ENCODE data around the gene UTRN.

The UTRN gene

GRCh38 chr6:144264270-144265060 is 20.7 kb upstream of the UTRN start:
- no peaks in the 10 kb centered on the region for H3K9me3 ChIP-seq (ENCODE audit: control insufficient read depth, insufficient read depth, low read length)
- H3K36me3 ChIP-seq (ENCODE audit: control insufficient read depth, insufficient read depth, low read length): no peaks in the 10 kb centered on the region
- H3K4me1 ChIP-seq (ENCODE audit: control insufficient read depth, insufficient read depth, low read length): peaks cover 40% of the 10 kb centered on the region
- no peaks in the 10 kb centered on the region for H3K27me3 ChIP-seq (ENCODE audit: control insufficient read depth, insufficient read depth, low read length)
- H3K4me3 ChIP-seq (ENCODE audit: low read depth, low read length): peak overlapping the region; percentile 45; the same call in 1 of the 2 replicates
- H3K9ac ChIP-seq (ENCODE audit: low read depth, low read length): no peak overlapping the region
- peak overlapping the region; percentile 96 for H3K27ac ChIP-seq (ENCODE audit: low read depth, low read length)

GRCh38 chr6:144265061-144265357 is 20.1 kb upstream of the UTRN start:
- Histone ChIP-seq H3K27ac (ENCODE audit: low read depth, low read length) (peak overlapping the region; percentile 96), H3K4me1 (ENCODE audit: control insufficient read depth, insufficient read depth, low read length) (peaks cover 40% of the 10 kb centered on the region), H3K4me3 (ENCODE audit: low read depth, low read length) (peak overlapping the region; percentile 45), H3K36me3 (ENCODE audit: control insufficient read depth, insufficient read depth, low read length) (no peaks in the 10 kb centered on the region), H3K9ac (ENCODE audit: low read depth, low read length) (no peak overlapping the region), H3K27me3 (ENCODE audit: control insufficient read depth, insufficient read depth, low read length) (no peaks in the 10 kb centered on the region), H3K9me3 (ENCODE audit: control insufficient read depth, insufficient read depth, low read length) (no peaks in the 10 kb centered on the region)

GRCh38 chr6:144265390-144265789 is 19.7 kb upstream of the UTRN start:
- Histone ChIP-seq H3K4me1 (ENCODE audit: control insufficient read depth, insufficient read depth, low read length) (peaks cover 39% of the 10 kb centered on the region), H3K27ac (ENCODE audit: low read depth, low read length) (peak overlapping the region; percentile 96), H3K27me3 (ENCODE audit: control insufficient read depth, insufficient read depth, low read length) (no peaks in the 10 kb centered on the region), H3K9ac (ENCODE audit: low read depth, low read length) (peak overlapping the region; percentile 29; the same call in 1 of the 2 replicates), H3K36me3 (ENCODE audit: control insufficient read depth, insufficient read depth, low read length) (no peaks in the 10 kb centered on the region), H3K4me3 (ENCODE audit: low read depth, low read length) (peak overlapping the region; percentile 45), H3K9me3 (ENCODE audit: control insufficient read depth, insufficient read depth, low read length) (no peaks in the 10 kb centered on the region)

- Histone ChIP-seq H3K36me3 (ENCODE audit: control insufficient read depth, insufficient read depth, low read length) (no peaks in the 10 kb centered on the region), H3K27me3 (ENCODE audit: control insufficient read depth, insufficient read depth, low read length) (no peaks in the 10 kb centered on the region), H3K9ac (ENCODE audit: low read depth, low read length) (peak overlapping the region; percentile 29; the same call in 1 of the 2 replicates), H3K4me3 (ENCODE audit: low read depth, low read length) (peak overlapping the region; percentile 45; the same call in 1 of the 2 replicates), H3K9me3 (ENCODE audit: control insufficient read depth, insufficient read depth, low read length) (no peaks in the 10 kb centered on the region), H3K4me1 (ENCODE audit: control insufficient read depth, insufficient read depth, low read length) (peaks cover 32% of the 10 kb centered on the region), H3K27ac (ENCODE audit: low read depth, low read length) (peak overlapping the region; percentile 96)
Observed at GRCh38 chr6:144266091-144266649, 19.0 kb upstream of the UTRN start.

GRCh38 chr6:144268794-144269349 is 16.3 kb upstream of the UTRN start:
- Histone ChIP-seq H3K27me3 (ENCODE audit: control insufficient read depth, insufficient read depth, low read length) (no peaks in the 10 kb centered on the region), H3K4me1 (ENCODE audit: control insufficient read depth, insufficient read depth, low read length) (peaks cover 29% of the 10 kb centered on the region), H3K9me3 (ENCODE audit: control insufficient read depth, insufficient read depth, low read length) (no peaks in the 10 kb centered on the region), H3K4me3 (ENCODE audit: low read depth, low read length) (no peak overlapping the region), H3K27ac (ENCODE audit: low read depth, low read length) (no peak overlapping the region), H3K36me3 (ENCODE audit: control insufficient read depth, insufficient read depth, low read length) (no peaks in the 10 kb centered on the region), H3K9ac (ENCODE audit: low read depth, low read length) (no peak overlapping the region)

GRCh38 chr6:144277174-144277573 is 8.0 kb upstream of the UTRN start:
- no peak overlapping the region for H3K27ac ChIP-seq (ENCODE audit: low read depth, low read length)
- H3K4me3 ChIP-seq (ENCODE audit: low read depth, low read length): no peak overlapping the region
- no peak overlapping the region for H3K9ac ChIP-seq (ENCODE audit: low read depth, low read length)
- H3K27me3 ChIP-seq (ENCODE audit: control insufficient read depth, insufficient read depth, low read length): no peaks in the 10 kb centered on the region
- H3K9me3 ChIP-seq (ENCODE audit: control insufficient read depth, insufficient read depth, low read length): no peaks in the 10 kb centered on the region
- H3K4me1 ChIP-seq (ENCODE audit: control insufficient read depth, insufficient read depth, low read length): peaks cover 29% of the 10 kb centered on the region
- H3K36me3 ChIP-seq (ENCODE audit: control insufficient read depth, insufficient read depth, low read length): no peaks in the 10 kb centered on the region

GRCh38 chr6:144277605-144278227 is 7.4 kb upstream of the UTRN start:
- H3K9ac ChIP-seq (ENCODE audit: low read depth, low read length): no peak overlapping the region
- H3K27ac ChIP-seq (ENCODE audit: low read depth, low read length): no peak overlapping the region
- no peaks in the 10 kb centered on the region for H3K36me3 ChIP-seq (ENCODE audit: control insufficient read depth, insufficient read depth, low read length)
- no peaks in the 10 kb centered on the region for H3K9me3 ChIP-seq (ENCODE audit: control insufficient read depth, insufficient read depth, low read length)
- no peaks in the 10 kb centered on the region for H3K27me3 ChIP-seq (ENCODE audit: control insufficient read depth, insufficient read depth, low read length)
- peaks cover 29% of the 10 kb centered on the region for H3K4me1 ChIP-seq (ENCODE audit: control insufficient read depth, insufficient read depth, low read length)
- no peak overlapping the region for H3K4me3 ChIP-seq (ENCODE audit: low read depth, low read length)

- peaks cover 31% of the 10 kb centered on the region for H3K4me1 ChIP-seq (ENCODE audit: control insufficient read depth, insufficient read depth, low read length)
- peaks cover 3% of the 10 kb centered on the region for H3K27me3 ChIP-seq (ENCODE audit: control insufficient read depth, insufficient read depth, low read length)
- H3K36me3 ChIP-seq (ENCODE audit: control insufficient read depth, insufficient read depth, low read length): no peaks in the 10 kb centered on the region
- H3K4me3 ChIP-seq (ENCODE audit: low read depth, low read length): peak overlapping the region; percentile 26; the same call in 1 of the 2 replicates
- H3K27ac ChIP-seq (ENCODE audit: low read depth, low read length): peak overlapping the region; percentile 59
- no peak overlapping the region for H3K9ac ChIP-seq (ENCODE audit: low read depth, low read length)
- H3K9me3 ChIP-seq (ENCODE audit: control insufficient read depth, insufficient read depth, low read length): no peaks in the 10 kb centered on the region
Observed at GRCh38 chr6:144278659-144279314, 6.3 kb upstream of the UTRN start.

- Histone ChIP-seq H3K27ac (ENCODE audit: low read depth, low read length) (peak overlapping the region; percentile 59), H3K9me3 (ENCODE audit: control insufficient read depth, insufficient read depth, low read length) (no peaks in the 10 kb centered on the region), H3K27me3 (ENCODE audit: control insufficient read depth, insufficient read depth, low read length) (peaks cover 8% of the 10 kb centered on the region), H3K4me3 (ENCODE audit: low read depth, low read length) (no peak overlapping the region), H3K9ac (ENCODE audit: low read depth, low read length) (no peak overlapping the region), H3K36me3 (ENCODE audit: control insufficient read depth, insufficient read depth, low read length) (no peaks in the 10 kb centered on the region), H3K4me1 (ENCODE audit: control insufficient read depth, insufficient read depth, low read length) (peaks cover 35% of the 10 kb centered on the region)
Observed at GRCh38 chr6:144279484-144280150, 5.5 kb upstream of the UTRN start.

- Histone ChIP-seq H3K9ac (ENCODE audit: low read depth, low read length) (peak overlapping the region; percentile 85), H3K4me1 (ENCODE audit: control insufficient read depth, insufficient read depth, low read length) (peaks cover 37% of the 10 kb centered on the region), H3K4me3 (ENCODE audit: low read depth, low read length) (peak overlapping the region; percentile 86), H3K27ac (ENCODE audit: low read depth, low read length) (no peak overlapping the region), H3K27me3 (ENCODE audit: control insufficient read depth, insufficient read depth, low read length) (peaks cover 19% of the 10 kb centered on the region), H3K36me3 (ENCODE audit: control insufficient read depth, insufficient read depth, low read length) (no peaks in the 10 kb centered on the region), H3K9me3 (ENCODE audit: control insufficient read depth, insufficient read depth, low read length) (no peaks in the 10 kb centered on the region)
Observed at GRCh38 chr6:144283646-144284477, 1.3 kb upstream of the UTRN start.
